ENCODE results near the gene PACRG. TPM values are rescaled to one million over a fixed set of nuclear protein-coding genes. Genes with fewer than 3 reads are reported as not detected.
A peak's percentile ranks its signal among the peaks of the same experiment; 100 is the strongest.
"Not testable (repeated sequence)": the region's sequence is repeated elsewhere in the genome, so short reads cannot be mapped to it uniquely, and the experiment has no call there.

PACRG gene
- 10.5 TPM for total RNA-seq
- long read RNA-seq, partial matches to known transcripts = 0 of 7 reads
- long read RNA-seq, other reads (novel, unspliced or antisense) = 7 of 7 reads

DNA sequence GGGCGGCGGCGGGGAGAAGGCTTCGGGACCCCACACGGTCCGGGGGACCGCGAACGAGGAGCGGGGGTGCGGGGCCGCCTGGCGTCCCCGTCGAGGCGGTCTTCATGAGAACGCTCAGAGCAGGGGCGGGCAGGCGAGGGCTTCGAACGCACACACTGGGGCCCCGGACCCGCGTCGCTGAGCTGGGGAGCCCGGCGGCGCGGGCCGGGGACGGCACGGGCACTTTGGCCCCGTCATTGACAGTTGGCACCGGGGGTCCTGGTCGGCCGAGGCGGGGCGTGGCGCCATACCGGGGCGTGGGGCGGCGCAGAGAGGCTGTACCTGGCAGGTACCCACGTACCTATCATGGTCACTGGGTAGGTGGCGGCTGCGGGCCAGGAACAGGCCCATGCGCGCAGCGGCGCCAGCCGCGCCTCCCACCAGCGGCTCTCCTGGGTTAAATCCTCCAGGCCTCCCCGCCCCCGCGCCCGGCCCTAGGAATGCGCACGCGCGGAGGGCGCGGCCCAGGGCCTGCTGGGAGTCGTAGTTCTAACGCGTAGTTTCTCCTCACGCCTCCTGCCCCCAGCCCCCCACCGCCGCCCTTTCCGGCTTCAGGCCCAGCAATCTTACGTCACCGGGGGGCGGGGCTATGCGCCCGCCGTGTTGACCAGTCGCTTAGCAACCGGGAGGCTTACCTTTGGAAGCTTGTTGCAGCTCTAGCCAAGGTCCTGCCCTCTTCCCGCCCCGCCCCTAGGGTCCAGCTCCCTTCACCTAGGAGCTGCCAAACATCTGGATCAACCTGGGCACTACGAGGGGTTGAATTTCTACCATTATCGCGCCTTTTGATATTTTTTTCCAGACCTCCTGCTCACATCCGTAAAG is at the start of gene PACRG, which contains the start of gene PRKN:
Gene PACRG, plus strand, starts transcription at position 653 of the 861 bp plus-strand sequence.
Gene PRKN, minus strand, starts transcription at position 445 of the 861 bp plus-strand sequence.
- intact Hi-C loops (cut with micrococcal nuclease) = no loop called here
- no peaks in the 10 kb centered on the region for H3K36me3 ChIP-seq
- peak; percentile 99 for DNase-seq
- TF ChIP-seq, protein P1, sequence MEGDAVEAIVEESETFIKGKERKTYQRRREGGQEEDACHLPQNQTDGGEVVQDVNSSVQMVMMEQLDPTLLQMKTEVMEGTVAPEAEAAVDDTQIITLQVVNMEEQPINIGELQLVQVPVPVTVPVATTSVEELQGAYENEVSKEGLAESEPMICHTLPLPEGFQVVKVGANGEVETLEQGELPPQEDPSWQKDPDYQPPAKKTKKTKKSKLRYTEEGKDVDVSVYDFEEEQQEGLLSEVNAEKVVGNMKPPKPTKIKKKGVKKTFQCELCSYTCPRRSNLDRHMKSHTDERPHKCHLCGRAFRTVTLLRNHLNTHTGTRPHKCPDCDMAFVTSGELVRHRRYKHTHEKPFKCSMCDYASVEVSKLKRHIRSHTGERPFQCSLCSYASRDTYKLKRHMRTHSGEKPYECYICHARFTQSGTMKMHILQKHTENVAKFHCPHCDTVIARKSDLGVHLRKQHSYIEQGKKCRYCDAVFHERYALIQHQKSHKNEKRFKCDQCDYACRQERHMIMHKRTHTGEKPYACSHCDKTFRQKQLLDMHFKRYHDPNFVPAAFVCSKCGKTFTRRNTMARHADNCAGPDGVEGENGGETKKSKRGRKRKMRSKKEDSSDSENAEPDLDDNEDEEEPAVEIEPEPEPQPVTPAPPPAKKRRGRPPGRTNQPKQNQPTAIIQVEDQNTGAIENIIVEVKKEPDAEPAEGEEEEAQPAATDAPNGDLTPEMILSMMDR (IDR thresholded peaks at IDR 0.05; ENCODE audit: borderline replicate concordance) = no peak
- H3K4me1 ChIP-seq = peaks cover 36% of the 10 kb centered on the region
- H3K4me3 ChIP-seq = peak within 1 kb of the TSS; percentile 88
- H3K27ac ChIP-seq (replicated peaks) = peak within 1 kb of the TSS; percentile 93
- H3K9me3 ChIP-seq (replicated peaks) = peaks cover 13% of the 10 kb centered on the region
- H3K27me3 ChIP-seq (ENCODE audit: low read depth) = no peaks in the 10 kb centered on the region

DNA sequence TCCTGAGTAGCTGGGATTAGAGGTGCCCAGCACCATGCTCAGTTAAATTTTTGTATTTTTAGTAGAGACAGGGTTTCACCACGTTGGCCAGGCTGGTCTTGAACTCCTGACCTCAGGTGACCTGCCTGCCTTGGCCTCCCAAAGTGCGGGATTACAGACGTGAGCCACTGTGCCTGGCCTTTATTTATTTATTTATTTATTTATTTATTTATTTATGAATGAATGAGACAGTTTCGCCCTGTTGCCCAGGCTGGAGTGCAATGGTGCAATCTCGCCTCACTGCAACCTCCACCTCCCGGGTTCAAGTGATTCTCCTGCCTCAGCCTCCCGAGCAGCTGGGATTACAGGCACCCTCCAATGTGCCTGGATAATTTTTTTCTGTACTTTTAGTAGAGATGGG is 48.9 kb upstream of the PACRG start:
- intact Hi-C loops (cut with micrococcal nuclease); DNase-seq; H3K9me3 ChIP-seq (replicated peaks); H3K27ac ChIP-seq (replicated peaks); H3K27me3 ChIP-seq (ENCODE audit: low read depth); H3K36me3 ChIP-seq; H3K4me3 ChIP-seq: not testable (repeated sequence)
- H3K4me1 ChIP-seq = peaks cover 19% of the 10 kb centered on the region

DNA sequence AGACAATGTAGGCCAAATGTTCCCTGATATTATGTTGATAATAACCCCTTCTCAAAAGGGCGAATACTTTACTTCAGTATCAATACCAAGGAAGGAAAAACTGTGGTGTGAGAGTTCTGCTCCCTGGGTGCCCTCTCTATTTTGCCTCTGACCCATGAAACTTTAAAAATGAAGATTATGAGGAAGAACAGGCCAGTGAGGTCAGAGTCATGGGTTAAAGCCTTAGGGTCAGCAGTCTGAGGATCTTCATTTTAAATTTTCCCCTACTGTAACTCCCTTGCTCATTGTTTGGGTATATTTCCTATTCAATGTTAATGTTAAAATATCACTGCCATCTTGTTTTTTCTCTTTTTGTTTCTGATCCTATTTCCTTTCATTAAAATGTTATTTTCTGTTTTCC is 48.1 kb upstream of the PACRG start:
- H3K4me3 ChIP-seq = no peak overlapping the region
- H3K27me3 ChIP-seq (ENCODE audit: low read depth) = no peaks in the 10 kb centered on the region
- no peaks in the 10 kb centered on the region for H3K36me3 ChIP-seq
- TF ChIP-seq, protein P1 (IDR thresholded peaks at IDR 0.05; ENCODE audit: borderline replicate concordance) = no peak
- intact Hi-C loops (cut with micrococcal nuclease) = no loop called here
- no peaks in the 10 kb centered on the region for H3K9me3 ChIP-seq (replicated peaks)
- DNase-seq = no peak
- peaks cover 27% of the 10 kb centered on the region for H3K4me1 ChIP-seq
- no peak overlapping the region for H3K27ac ChIP-seq (replicated peaks)

DNA sequence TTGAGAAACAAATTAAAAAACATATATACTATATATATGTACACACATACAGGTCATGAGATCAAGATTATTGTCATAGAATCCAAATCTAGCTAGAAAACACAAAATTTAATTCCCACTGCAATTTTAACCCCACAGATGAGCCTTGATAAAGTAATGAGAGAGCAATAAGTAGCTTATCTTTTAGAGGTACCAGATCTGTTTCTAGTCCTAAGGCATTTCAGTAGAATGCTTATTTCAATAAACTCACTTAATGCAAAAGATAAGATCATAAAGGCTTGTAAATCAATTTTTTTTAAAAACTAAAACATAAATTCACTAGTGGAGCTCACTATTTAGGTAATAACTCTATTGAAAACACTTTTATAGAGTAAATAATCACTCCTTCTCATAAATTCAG is 47.4 kb upstream of the PACRG start:
- H3K36me3 ChIP-seq = no peaks in the 10 kb centered on the region
- intact Hi-C loops (cut with micrococcal nuclease) = no loop called here
- no peak for DNase-seq
- H3K4me3 ChIP-seq = no peak overlapping the region
- no peaks in the 10 kb centered on the region for H3K27me3 ChIP-seq (ENCODE audit: low read depth)
- H3K27ac ChIP-seq (replicated peaks) = no peak overlapping the region
- no peaks in the 10 kb centered on the region for H3K9me3 ChIP-seq (replicated peaks)
- peaks cover 27% of the 10 kb centered on the region for H3K4me1 ChIP-seq
- TF ChIP-seq, protein P1 (IDR thresholded peaks at IDR 0.05; ENCODE audit: borderline replicate concordance) = no peak

DNA sequence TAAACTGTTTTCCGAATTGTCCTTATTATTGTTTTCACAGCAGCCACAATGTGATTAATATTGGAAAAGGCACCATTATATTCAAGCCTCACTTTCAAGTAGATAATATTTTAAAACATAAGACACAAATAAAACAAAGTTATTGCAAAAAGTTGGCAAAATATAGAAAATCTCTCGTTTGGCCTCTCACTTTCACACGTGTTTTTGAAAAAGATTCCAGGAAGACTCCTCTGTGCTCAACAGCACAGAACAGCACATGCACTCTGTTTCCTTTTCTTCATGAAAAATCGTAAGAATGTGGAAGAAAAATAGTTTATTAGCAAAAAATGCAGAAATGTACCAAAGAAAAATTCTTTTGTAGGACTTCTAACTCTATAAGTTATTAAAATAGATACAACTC is 46.9 kb upstream of the PACRG start:
- Histone ChIP-seq H3K4me1 (peaks cover 27% of the 10 kb centered on the region), H3K27me3 (ENCODE audit: low read depth) (no peaks in the 10 kb centered on the region), H3K4me3 (no peak overlapping the region), H3K36me3 (no peaks in the 10 kb centered on the region), H3K9me3 (replicated peaks) (no peaks in the 10 kb centered on the region), H3K27ac (replicated peaks) (no peak overlapping the region)
- intact Hi-C loops (cut with micrococcal nuclease) = no loop called here
- TF ChIP-seq, protein P1 (IDR thresholded peaks at IDR 0.05; ENCODE audit: borderline replicate concordance) = no peak
- no peak for DNase-seq

DNA sequence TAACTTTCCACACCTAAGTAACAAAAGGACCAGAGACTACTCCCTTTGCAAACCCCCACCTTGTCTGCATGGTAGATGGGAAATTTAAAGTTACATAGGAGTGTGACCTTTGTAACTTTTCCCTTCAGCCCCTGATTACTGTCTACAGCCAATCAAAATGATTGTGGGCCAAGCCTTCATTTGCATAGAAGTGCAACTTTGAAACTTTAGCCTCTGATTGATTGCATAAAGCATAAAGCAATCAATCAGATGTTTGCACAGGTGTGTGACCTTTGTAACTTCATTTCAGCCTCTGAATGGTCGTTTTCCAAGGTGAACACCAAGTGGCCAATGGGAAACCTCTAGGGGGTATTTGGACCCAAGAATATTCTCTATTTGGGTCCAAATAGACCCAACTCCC is 46.3 kb upstream of the PACRG start:
- intact Hi-C loops (cut with micrococcal nuclease) = no loop called here
- H3K4me3 ChIP-seq = no peak overlapping the region
- peaks cover 27% of the 10 kb centered on the region for H3K4me1 ChIP-seq
- TF ChIP-seq, protein P1 (IDR thresholded peaks at IDR 0.05; ENCODE audit: borderline replicate concordance) = no peak
- H3K36me3 ChIP-seq = no peaks in the 10 kb centered on the region
- no peaks in the 10 kb centered on the region for H3K9me3 ChIP-seq (replicated peaks)
- no peaks in the 10 kb centered on the region for H3K27me3 ChIP-seq (ENCODE audit: low read depth)
- no peak for DNase-seq
- H3K27ac ChIP-seq (replicated peaks) = no peak overlapping the region
